Memory B cell (primary cell): ENCODE data around the gene CERK.
"Not testable (repeated sequence)": the region's sequence is repeated elsewhere in the genome, so short reads cannot be mapped to it uniquely, and the experiment has no call there.

Source experiments
- ATAC-seq: fragments of 150-1000 bp; cut with Tn5 transposase; 2 replicates; pipeline ENCODE4 v1.10.0; 2021; ENCODE audit warnings: low read depth, mild to moderate bottlenecking, moderate library complexity
- DNase-seq, 2 donors: peaks; one replicate each; pipeline ENCODE4 v3.0.0; 2022; ENCODE audit warnings: low spot score in 2 of 2
- H3K27ac Mint-ChIP-seq: one replicate; pipeline ENCODE4 v1.8.0; 2022; ENCODE audit warnings: mild to moderate bottlenecking, moderate library complexity, mixed read lengths
- H3K27me3 Mint-ChIP-seq: one replicate; pipeline ENCODE4 v1.8.0; 2022; ENCODE audit warnings: mixed read lengths
- H3K36me3 Mint-ChIP-seq: one replicate; pipeline ENCODE4 v1.8.0; 2022; ENCODE audit warnings: mild to moderate bottlenecking, mixed read lengths
- H3K4me1 Mint-ChIP-seq: one replicate; pipeline ENCODE4 v1.8.0; 2022; ENCODE audit warnings: mixed read lengths
- H3K4me3 Mint-ChIP-seq: one replicate; pipeline ENCODE4 v1.8.0; 2022; ENCODE audit warnings: mild to moderate bottlenecking, moderate library complexity, mixed read lengths
- H3K9me3 Mint-ChIP-seq: one replicate; pipeline ENCODE4 v1.8.0; 2022; ENCODE audit warnings: mixed read lengths

The CERK gene

GRCh38 chr22:46639843-46640242 is 98.2 kb downstream of the CERK start:
- no peak overlapping the region for H3K4me3 Mint-ChIP-seq
- no peak for ATAC-seq
- no peaks in the 10 kb centered on the region for H3K27me3 Mint-ChIP-seq

DNA sequence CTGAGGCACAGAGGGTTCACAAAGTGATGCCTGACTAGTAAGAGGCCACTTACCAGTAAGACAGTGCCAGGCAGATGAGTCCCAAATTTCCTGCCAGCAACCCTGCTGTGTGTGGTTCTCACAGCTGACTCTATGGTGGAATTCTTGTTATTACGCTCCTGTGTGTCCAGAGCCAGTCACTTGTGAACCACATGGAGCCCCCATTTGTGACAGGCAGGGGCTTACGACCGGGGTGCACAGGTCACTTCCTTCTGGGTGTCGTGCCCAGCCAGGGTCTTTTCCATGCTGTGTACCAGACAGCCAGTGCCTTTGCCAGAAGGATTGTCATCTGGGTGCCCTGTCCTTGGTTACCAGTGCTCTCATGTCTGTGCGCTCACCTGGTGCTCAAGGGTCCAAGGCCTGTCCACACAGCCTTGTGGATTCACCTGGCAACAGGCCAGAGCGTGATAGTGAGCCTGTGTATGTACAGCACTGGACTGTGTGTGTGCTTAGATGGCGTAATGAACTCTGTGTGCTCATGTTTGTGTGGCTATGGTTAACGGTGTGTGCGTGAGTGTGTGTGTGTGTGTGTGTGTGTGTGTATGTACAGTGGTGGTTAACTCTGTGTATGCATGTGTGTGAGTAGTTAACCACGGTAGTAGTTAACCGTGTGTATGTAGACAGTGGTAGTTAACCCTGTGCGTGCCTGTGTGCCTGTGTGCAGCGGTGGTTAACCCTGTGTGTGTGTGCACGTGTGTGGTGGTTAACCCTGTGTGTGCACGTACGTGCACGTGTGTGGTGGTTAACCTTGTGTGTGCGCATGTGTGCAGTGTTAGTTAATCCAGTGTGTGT is 99.2 kb downstream of the CERK start:
- Mint-ChIP-seq H3K9me3 (peaks cover 4% of the 10 kb centered on the region), H3K36me3 (peaks cover 16% of the 10 kb centered on the region), H3K4me3 (no peak overlapping the region), H3K27ac (peak overlapping the region; percentile 5), H3K4me1 (peaks cover 18% of the 10 kb centered on the region), H3K27me3 (no peaks in the 10 kb centered on the region)
- DNase-seq (no peak), ATAC-seq (no peak)

More at GRCh38 chr22:46639843-46640242, 98.2 kb downstream of the CERK start:
- Mint-ChIP-seq H3K4me1 (peaks cover 25% of the 10 kb centered on the region), H3K9me3 (peaks cover 4% of the 10 kb centered on the region), H3K27ac (no peak overlapping the region), H3K36me3 (peaks cover 23% of the 10 kb centered on the region)
- no peak for DNase-seq

GRCh38 chr22:46637711-46638600 is 100.1 kb downstream of the CERK start:
- Mint-ChIP-seq H3K27ac (no peak overlapping the region), H3K27me3 (no peaks in the 10 kb centered on the region), H3K36me3 (peaks cover 9% of the 10 kb centered on the region), H3K9me3 (peaks cover 1% of the 10 kb centered on the region), H3K4me3 (no peak overlapping the region), H3K4me1 (peaks cover 15% of the 10 kb centered on the region)
- no peak for ATAC-seq
- DNase-seq: no peak

- H3K9me3 Mint-ChIP-seq: no peaks in the 10 kb centered on the region
- no peak overlapping the region for H3K27ac Mint-ChIP-seq
- H3K27me3 Mint-ChIP-seq: no peaks in the 10 kb centered on the region
- H3K4me1 Mint-ChIP-seq: peaks cover 10% of the 10 kb centered on the region
- peaks cover 6% of the 10 kb centered on the region for H3K36me3 Mint-ChIP-seq
- ATAC-seq: no peak
- no peak for DNase-seq
- H3K4me3 Mint-ChIP-seq: no peak overlapping the region
Measured at GRCh38 chr22:46636221-46637002, 101.6 kb downstream of the CERK start.

DNA sequence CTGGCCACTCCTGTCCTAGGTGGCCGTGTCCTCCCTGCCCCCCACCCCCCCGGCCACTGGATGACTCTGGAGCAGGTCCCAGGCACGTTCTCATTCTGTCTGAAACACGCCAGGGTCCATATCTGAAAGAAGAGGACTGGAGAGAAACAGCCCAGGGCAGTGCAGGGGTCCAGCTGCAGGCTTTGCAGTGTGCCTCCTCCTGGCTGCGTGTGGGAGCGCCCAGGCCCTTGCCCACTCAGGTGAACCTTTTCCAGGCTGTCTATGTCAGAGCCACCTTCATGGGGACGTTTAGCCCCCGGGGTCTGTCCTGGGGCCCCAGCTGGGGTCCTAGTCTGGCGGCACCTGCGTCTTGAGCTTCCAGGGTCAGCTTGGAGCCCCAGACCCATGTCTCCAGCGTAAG is 102.3 kb downstream of the CERK start:
- no peaks in the 10 kb centered on the region for H3K27me3 Mint-ChIP-seq
- peaks cover 10% of the 10 kb centered on the region for H3K4me1 Mint-ChIP-seq
- peaks cover 5% of the 10 kb centered on the region for H3K36me3 Mint-ChIP-seq
- no peaks in the 10 kb centered on the region for H3K9me3 Mint-ChIP-seq
- ATAC-seq (peak; percentile 39), DNase-seq (no peak)
- no peak overlapping the region for H3K4me3 Mint-ChIP-seq
- no peak overlapping the region for H3K27ac Mint-ChIP-seq

GRCh38 chr22:46634973-46635685 is 102.9 kb downstream of the CERK start:
- not testable (repeated sequence) for ATAC-seq, H3K9me3 Mint-ChIP-seq, H3K36me3 Mint-ChIP-seq, H3K27me3 Mint-ChIP-seq, DNase-seq, H3K4me1 Mint-ChIP-seq, H3K4me3 Mint-ChIP-seq, H3K27ac Mint-ChIP-seq
